HFFc6 (cell line): ENCODE results near the gene DUSP11. TPM values are rescaled to one million over a fixed set of nuclear protein-coding genes. Genes with fewer than 3 reads are reported as not detected.

Experiments
- DNase-seq: peaks from one replicate; pipeline ENCODE4 v3.0.0-alpha.2; 2018
- H3K27ac Mint-ChIP-seq: 2 replicates; pipeline ENCODE4 v1.8.0; 2020; ENCODE audit warnings: mild to moderate bottlenecking, mixed read lengths
- H3K27me3 Mint-ChIP-seq: 2 replicates; pipeline ENCODE4 v1.8.0; 2021; ENCODE audit warnings: mild to moderate bottlenecking, moderate library complexity, mixed read lengths; ENCODE audit not compliant: insufficient read depth
- H3K36me3 Mint-ChIP-seq: 2 replicates; pipeline ENCODE4 v1.8.0; 2021; ENCODE audit warnings: low read depth, mixed read lengths
- H3K4me1 Mint-ChIP-seq: 2 replicates; pipeline ENCODE4 v1.8.0; 2020; ENCODE audit warnings: low read depth, mixed read lengths
- H3K4me3 Mint-ChIP-seq: 2 replicates; pipeline ENCODE4 v1.8.0; 2020; ENCODE audit warnings: mild to moderate bottlenecking, moderate library complexity, mixed read lengths
- H3K9me3 Mint-ChIP-seq: 2 replicates; pipeline ENCODE4 v1.8.0; 2020; ENCODE audit warnings: mild to moderate bottlenecking, mixed read lengths
- total RNA-seq, 6 experiments: library from RNA; stranded (reverse); fragmentation: NEBNext Ultra II Directional; extraction: Animal tissue kit (Norgen Biotek cat#: 25700); gene quantifications; 2 replicates in 1 of 6; 3 replicates in 5 of 6; pipeline ENCODE4 v1.2.3, GENCODE V29; 2021
- TF ChIP-seq, protein P1 (sequence below): fragments of 200-600 bp; sonication (generic); IDR thresholded peaks from 2 replicates; pipeline ENCODE4 v1.5.0; 2021; ENCODE audit warnings: antibody characterized with exemption, mild to moderate bottlenecking

DUSP11 gene
- total RNA-seq, 6 experiments from 2014 or later: 21.6 to 24.2 (median 23.1) TPM

- TF ChIP-seq, protein P1, sequence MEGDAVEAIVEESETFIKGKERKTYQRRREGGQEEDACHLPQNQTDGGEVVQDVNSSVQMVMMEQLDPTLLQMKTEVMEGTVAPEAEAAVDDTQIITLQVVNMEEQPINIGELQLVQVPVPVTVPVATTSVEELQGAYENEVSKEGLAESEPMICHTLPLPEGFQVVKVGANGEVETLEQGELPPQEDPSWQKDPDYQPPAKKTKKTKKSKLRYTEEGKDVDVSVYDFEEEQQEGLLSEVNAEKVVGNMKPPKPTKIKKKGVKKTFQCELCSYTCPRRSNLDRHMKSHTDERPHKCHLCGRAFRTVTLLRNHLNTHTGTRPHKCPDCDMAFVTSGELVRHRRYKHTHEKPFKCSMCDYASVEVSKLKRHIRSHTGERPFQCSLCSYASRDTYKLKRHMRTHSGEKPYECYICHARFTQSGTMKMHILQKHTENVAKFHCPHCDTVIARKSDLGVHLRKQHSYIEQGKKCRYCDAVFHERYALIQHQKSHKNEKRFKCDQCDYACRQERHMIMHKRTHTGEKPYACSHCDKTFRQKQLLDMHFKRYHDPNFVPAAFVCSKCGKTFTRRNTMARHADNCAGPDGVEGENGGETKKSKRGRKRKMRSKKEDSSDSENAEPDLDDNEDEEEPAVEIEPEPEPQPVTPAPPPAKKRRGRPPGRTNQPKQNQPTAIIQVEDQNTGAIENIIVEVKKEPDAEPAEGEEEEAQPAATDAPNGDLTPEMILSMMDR: no peak
- no peak for DNase-seq
- peaks cover 10% of the 10 kb centered on the region for H3K27me3 Mint-ChIP-seq
- H3K9me3 Mint-ChIP-seq: peaks cover 35% of the 10 kb centered on the region
- H3K27ac Mint-ChIP-seq: no peak overlapping the region
- H3K36me3 Mint-ChIP-seq: peaks cover 14% of the 10 kb centered on the region
- no peak overlapping the region; the same call in 1 of the 2 replicates for H3K4me3 Mint-ChIP-seq
- H3K4me1 Mint-ChIP-seq: no peaks in the 10 kb centered on the region
Observed at GRCh38 chr2:73716543-73717250, 63.2 kb downstream of the DUSP11 start.

DNA sequence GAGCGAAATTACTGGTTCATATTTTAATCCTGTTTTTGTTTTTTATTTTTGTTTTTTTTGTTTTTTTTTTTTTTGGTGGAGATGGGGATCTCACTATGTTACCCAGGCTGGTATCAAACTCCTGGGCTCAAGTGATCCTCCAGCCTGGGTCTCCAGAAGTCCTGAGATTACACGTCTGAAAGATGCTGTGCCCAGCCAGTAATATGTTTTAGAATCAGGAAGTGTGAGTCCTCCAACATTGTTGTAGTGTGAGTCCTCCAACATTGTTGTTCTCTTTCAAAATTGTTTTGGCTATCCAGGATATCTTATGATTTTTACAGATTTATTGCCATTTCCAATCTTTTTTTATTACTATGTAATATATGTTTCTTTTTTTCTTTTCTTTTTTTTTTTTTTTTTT is 65.8 kb downstream of the DUSP11 start:
- no peak overlapping the region for H3K4me3 Mint-ChIP-seq
- H3K9me3 Mint-ChIP-seq: peaks cover 31% of the 10 kb centered on the region
- peaks cover 14% of the 10 kb centered on the region for H3K36me3 Mint-ChIP-seq
- peaks cover 15% of the 10 kb centered on the region for H3K27me3 Mint-ChIP-seq
- no peaks in the 10 kb centered on the region for H3K4me1 Mint-ChIP-seq
- no peak overlapping the region for H3K27ac Mint-ChIP-seq
- TF ChIP-seq, protein P1: no peak
- DNase-seq: no peak

Other genes with a start within 250 kb of the DUSP11 start
- gene NAT8, start 137.7 kb downstream of the DUSP11 start, total RNA-seq: not detected
- gene TPRKB, start 42.8 kb downstream of the DUSP11 start, total RNA-seq: 10 to 100 TPM; 17.6 to 26.3 (median 22.8) TPM
- not detected for gene C2orf78, start 4.1 kb upstream of the DUSP11 start, total RNA-seq
- 10 to 100 TPM; 31.6 to 37.2 (median 34.5) TPM for gene STAMBP, start 48.9 kb upstream of the DUSP11 start, total RNA-seq
- gene ACTG2, start 112.9 kb upstream of the DUSP11 start, total RNA-seq: 1 to 10 TPM in 4 of 6 experiments, under 1 TPM in 2; 0.17 to 2.3 (median 2.1) TPM
- 10 to 100 TPM; 63.2 to 73.3 (median 69.3) TPM for gene DGUOK, start 146.8 kb upstream of the DUSP11 start, total RNA-seq
- 1 to 10 TPM; 3.2 to 3.7 (median 3.4) TPM for gene TET3, start 204.8 kb upstream of the DUSP11 start, total RNA-seq